Measurements from ENCODE around the gene GHR. TPM values are rescaled to one million over a fixed set of nuclear protein-coding genes. Genes with fewer than 3 reads are reported as not detected.

The GHR gene
- total RNA-seq, 1 experiment from 2014 or later, result not detected

DNA sequence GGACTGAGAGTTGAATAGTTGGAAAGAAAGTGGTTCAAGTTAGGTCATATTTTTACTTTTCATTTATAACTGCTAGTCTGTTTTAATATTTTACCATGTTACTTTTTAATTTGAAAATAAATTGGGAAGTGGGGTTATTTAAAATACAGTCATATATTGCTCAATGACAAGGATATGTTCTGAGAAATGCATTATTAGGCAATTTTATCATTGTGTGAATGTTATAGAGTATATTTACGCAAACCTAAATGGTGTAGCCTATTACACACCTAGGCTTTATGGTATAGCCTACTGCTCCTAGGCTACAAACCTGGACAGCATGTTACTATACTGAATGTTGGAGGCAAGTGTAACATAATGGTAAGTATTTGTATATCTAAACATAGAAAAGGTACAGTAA lies 338.6 kb downstream of the GHR start:
- BruUV-seq (replicated peaks), result no TSS peak
- ChIA-PET CTCF (no interaction called here), POLR2A (ENCODE audit: low non-redundant PET) (no interaction called here)
- no peak for DNase-seq (ENCODE audit: low spot score)
- Histone ChIP-seq H3K36me3 (ENCODE audit: insufficient read depth, low read length, poor library complexity, severe bottlenecking) (no peaks in the 10 kb centered on the region), H3K27me3 (replicated peaks; ENCODE audit: insufficient read depth, low read depth, low read length, poor library complexity) (no peaks in the 10 kb centered on the region), H3K4me1 (ENCODE audit: insufficient read depth, low read length, poor library complexity, severe bottlenecking) (no peaks in the 10 kb centered on the region), H3K9me3 (ENCODE audit: low read depth, low read length, poor library complexity, severe bottlenecking) (no peaks in the 10 kb centered on the region), H3K4me3 (ENCODE audit: low read depth, low read length, poor library complexity, severe bottlenecking) (no peak overlapping the region), H3K27ac (ENCODE audit: low read depth, low read length, poor library complexity, severe bottlenecking) (no peak overlapping the region)
- intact Hi-C loops (cut with micrococcal nuclease; ENCODE audit: unreplicated experiment), result no loop called here
- TF ChIP-seq EZH2 (IDR thresholded peaks at IDR 0.05; ENCODE audit: borderline replicate concordance, low read depth, low read length, poor library complexity, severe bottlenecking), result no peak

DNA sequence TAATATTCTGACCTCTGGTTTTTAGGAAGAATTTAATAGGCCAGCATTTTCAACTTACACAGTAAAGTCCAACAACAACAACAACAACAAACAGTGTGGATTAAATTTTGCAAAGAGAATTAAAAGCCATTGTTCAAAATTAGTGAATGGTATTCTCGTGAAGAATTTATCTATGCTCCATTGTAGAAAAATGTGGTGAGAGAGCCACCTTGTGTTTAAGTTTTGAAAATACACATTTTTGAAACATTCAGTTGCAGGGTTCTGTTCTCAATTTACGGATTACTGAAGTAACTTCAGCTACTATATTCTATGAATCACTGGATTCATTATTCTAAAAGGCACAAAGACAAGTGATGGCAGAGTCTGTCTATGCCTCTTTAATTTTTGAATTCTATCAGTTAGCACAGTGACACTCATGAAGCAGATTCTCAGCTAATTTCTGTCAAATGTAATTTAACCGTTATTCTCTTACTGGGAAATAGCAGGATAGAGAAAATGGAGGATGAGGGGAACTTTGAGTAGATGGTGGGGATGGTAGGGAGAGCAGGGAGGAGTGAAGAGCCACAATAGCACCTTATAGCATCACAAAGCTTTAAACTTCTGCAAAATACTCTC lies 344.4 kb downstream of the GHR start:
- H3K9me3 ChIP-seq (ENCODE audit: low read depth, low read length, poor library complexity, severe bottlenecking), result no peaks in the 10 kb centered on the region
- ChIA-PET POLR2A (ENCODE audit: low non-redundant PET) (no interaction called here), CTCF (interaction anchor here (0.9 to 1.4 kb wide), 4 partner anchors 122 to 911 kb away, joined by 3 to 6 read pairs (median 4); partner anchors contain the start of gene GHR)
- DNase-seq (ENCODE audit: low spot score), result peak; percentile 50
- BruUV-seq (replicated peaks), result no TSS peak
- H3K27ac ChIP-seq (ENCODE audit: low read depth, low read length, poor library complexity, severe bottlenecking), result no peak overlapping the region
- H3K4me3 ChIP-seq (ENCODE audit: low read depth, low read length, poor library complexity, severe bottlenecking), result no peak overlapping the region
- peaks cover 1% of the 10 kb centered on the region for H3K4me1 ChIP-seq (ENCODE audit: insufficient read depth, low read length, poor library complexity, severe bottlenecking)
- intact Hi-C loops (cut with micrococcal nuclease; ENCODE audit: unreplicated experiment), result loop anchor here (2.0 to 5.0 kb wide), 3 partner anchors 185 to 910 kb away; partner anchors contain the start of gene GHR
- H3K36me3 ChIP-seq (ENCODE audit: insufficient read depth, low read length, poor library complexity, severe bottlenecking), result peaks cover 4% of the 10 kb centered on the region
- H3K27me3 ChIP-seq (replicated peaks; ENCODE audit: insufficient read depth, low read depth, low read length, poor library complexity), result no peaks in the 10 kb centered on the region
- TF ChIP-seq EZH2 (IDR thresholded peaks at IDR 0.05; ENCODE audit: borderline replicate concordance, low read depth, low read length, poor library complexity, severe bottlenecking), result no peak
- TF ChIP-seq, protein P1, sequence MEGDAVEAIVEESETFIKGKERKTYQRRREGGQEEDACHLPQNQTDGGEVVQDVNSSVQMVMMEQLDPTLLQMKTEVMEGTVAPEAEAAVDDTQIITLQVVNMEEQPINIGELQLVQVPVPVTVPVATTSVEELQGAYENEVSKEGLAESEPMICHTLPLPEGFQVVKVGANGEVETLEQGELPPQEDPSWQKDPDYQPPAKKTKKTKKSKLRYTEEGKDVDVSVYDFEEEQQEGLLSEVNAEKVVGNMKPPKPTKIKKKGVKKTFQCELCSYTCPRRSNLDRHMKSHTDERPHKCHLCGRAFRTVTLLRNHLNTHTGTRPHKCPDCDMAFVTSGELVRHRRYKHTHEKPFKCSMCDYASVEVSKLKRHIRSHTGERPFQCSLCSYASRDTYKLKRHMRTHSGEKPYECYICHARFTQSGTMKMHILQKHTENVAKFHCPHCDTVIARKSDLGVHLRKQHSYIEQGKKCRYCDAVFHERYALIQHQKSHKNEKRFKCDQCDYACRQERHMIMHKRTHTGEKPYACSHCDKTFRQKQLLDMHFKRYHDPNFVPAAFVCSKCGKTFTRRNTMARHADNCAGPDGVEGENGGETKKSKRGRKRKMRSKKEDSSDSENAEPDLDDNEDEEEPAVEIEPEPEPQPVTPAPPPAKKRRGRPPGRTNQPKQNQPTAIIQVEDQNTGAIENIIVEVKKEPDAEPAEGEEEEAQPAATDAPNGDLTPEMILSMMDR (conservative IDR thresholded peaks at IDR 0.05; ENCODE audit: low read depth, low read length), result peak; percentile 65

DNA sequence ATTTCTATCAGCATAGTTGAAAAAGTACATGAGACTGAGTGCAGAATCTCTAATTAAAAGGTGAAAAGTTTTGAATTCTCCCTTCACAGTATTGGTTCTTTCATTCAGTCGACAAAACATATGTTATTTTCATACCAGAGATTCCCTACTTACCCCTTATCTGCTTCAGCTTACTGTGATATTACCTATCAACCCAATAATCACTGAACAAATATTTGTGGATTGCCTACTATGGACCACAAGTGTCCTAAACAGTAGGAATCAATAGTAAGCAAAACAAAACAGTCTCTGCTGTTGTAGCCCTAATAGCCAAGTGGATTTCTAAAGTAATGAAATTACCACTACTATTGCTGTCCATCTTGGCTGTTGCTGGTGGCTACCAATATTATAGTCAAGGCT lies 344.9 kb downstream of the GHR start:
- intact Hi-C loops (cut with micrococcal nuclease; ENCODE audit: unreplicated experiment), result loop anchor here (5.0 kb wide), 2 partner anchors 186 to 911 kb away; no protein-coding TSS in a partner anchor
- no peak overlapping the region for H3K4me3 ChIP-seq (ENCODE audit: low read depth, low read length, poor library complexity, severe bottlenecking)
- H3K4me1 ChIP-seq (ENCODE audit: insufficient read depth, low read length, poor library complexity, severe bottlenecking), result peaks cover 5% of the 10 kb centered on the region
- TF ChIP-seq EZH2 (IDR thresholded peaks at IDR 0.05; ENCODE audit: borderline replicate concordance, low read depth, low read length, poor library complexity, severe bottlenecking), result no peak
- TF ChIP-seq, protein P1 (conservative IDR thresholded peaks at IDR 0.05; ENCODE audit: low read depth, low read length), result no peak
- no peak for DNase-seq (ENCODE audit: low spot score)
- no TSS peak for BruUV-seq (replicated peaks)
- H3K27ac ChIP-seq (ENCODE audit: low read depth, low read length, poor library complexity, severe bottlenecking), result no peak overlapping the region
- peaks cover 4% of the 10 kb centered on the region for H3K36me3 ChIP-seq (ENCODE audit: insufficient read depth, low read length, poor library complexity, severe bottlenecking)
- H3K9me3 ChIP-seq (ENCODE audit: low read depth, low read length, poor library complexity, severe bottlenecking), result no peaks in the 10 kb centered on the region
- POLR2A ChIA-PET (ENCODE audit: low non-redundant PET), result no interaction called here
- H3K27me3 ChIP-seq (replicated peaks; ENCODE audit: insufficient read depth, low read depth, low read length, poor library complexity), result no peaks in the 10 kb centered on the region
- CTCF ChIA-PET, result interaction anchor here (0.9 to 1.4 kb wide), 3 partner anchors 121 to 912 kb away, joined by 4 to 6 read pairs (median 5); no protein-coding TSS in a partner anchor
